WTC11 (cell line): Measurements from ENCODE around the gene TMED1. TPM values are rescaled to one million over a fixed set of nuclear protein-coding genes. Genes with fewer than 3 reads are reported as not detected.

Source experiments
- ATAC-seq: fragments of 200-7000 bp; cut with Tn5 transposase; 2 replicates; pipeline ENCODE4 v1.10.0; 2021; ENCODE audit warnings: mild to moderate bottlenecking, moderate library complexity
- CTCF ChIA-PET: fragments of 300-600 bp; sonication (Branson Sonifier 250); formaldehyde crosslinking; loops from one replicate; lab custom pipeline; 2021; ENCODE audit warnings: antibody characterized with exemption; lab: Charles Lee
- POLR2A ChIA-PET: fragments of 350-600 bp; sonication (Branson Sonifier 250); formaldehyde crosslinking; loops from one replicate; lab custom pipeline; 2021; ENCODE audit warnings: antibody characterized with exemption; lab: Charles Lee
- DNase-seq: peaks from one replicate; pipeline ENCODE4 v3.0.0; 2021; ENCODE audit warnings: low spot score
- H3K27ac Mint-ChIP-seq: 2 replicates; pipeline ENCODE4 v1.8.0; 2021; ENCODE audit warnings: mixed read lengths
- H3K27me3 Mint-ChIP-seq: 2 replicates; pipeline ENCODE4 v1.8.0; 2021; ENCODE audit warnings: low read depth, mild to moderate bottlenecking, moderate library complexity, mixed read lengths
- H3K36me3 Mint-ChIP-seq: 2 replicates; pipeline ENCODE4 v1.8.0; 2021; ENCODE audit warnings: mixed read lengths
- H3K4me1 Mint-ChIP-seq: 2 replicates; pipeline ENCODE4 v1.8.0; 2022; ENCODE audit warnings: mixed read lengths
- H3K4me3 Mint-ChIP-seq: 2 replicates; pipeline ENCODE4 v1.8.0; 2021; ENCODE audit warnings: mild to moderate bottlenecking, moderate library complexity, mixed read lengths
- H3K9me3 Mint-ChIP-seq: 2 replicates; pipeline ENCODE4 v1.8.0; 2021; ENCODE audit warnings: mixed read lengths
- CBFB ChIP-seq: sonication (generic); formaldehyde crosslinking; IDR thresholded peaks from 2 replicates; pipeline ENCODE4 v1.8.1; 2022; ENCODE audit warnings: mild to moderate bottlenecking, low read depth, missing genetic modification reagents
- ETV6 ChIP-seq: sonication (generic); formaldehyde crosslinking; IDR thresholded peaks from 2 replicates; pipeline ENCODE4 v1.8.1; 2022; ENCODE audit warnings: mild to moderate bottlenecking, missing genetic modification reagents
- FOXK1 ChIP-seq: sonication (generic); formaldehyde crosslinking; IDR thresholded peaks from 2 replicates; pipeline ENCODE4 v1.8.0; 2022; ENCODE audit warnings: mild to moderate bottlenecking, moderate library complexity, missing genetic modification reagents
- GTF2I ChIP-seq: fragments of 250-450 bp; sonication (Bioruptor Pico); conservative IDR thresholded peaks from 2 replicates; pipeline ENCODE4 v1.4.0; 2021; ENCODE audit warnings: mild to moderate bottlenecking
- JUN ChIP-seq: sonication (generic); formaldehyde crosslinking; IDR thresholded peaks from 2 replicates; pipeline ENCODE4 v1.8.0; 2023; ENCODE audit warnings: mild to moderate bottlenecking, missing genetic modification reagents
- NR1H2 ChIP-seq: sonication (generic); formaldehyde crosslinking; IDR thresholded peaks from 2 replicates; pipeline ENCODE4 v1.9.0; 2021; ENCODE audit warnings: mild to moderate bottlenecking, moderate library complexity, missing genetic modification reagents
- SOX15 ChIP-seq: fragments of 250-450 bp; sonication (Bioruptor Pico); IDR thresholded peaks from 2 replicates; pipeline ENCODE4 v1.9.0; 2021; ENCODE audit warnings: mild to moderate bottlenecking
- SP1 ChIP-seq: sonication (generic); formaldehyde crosslinking; conservative IDR thresholded peaks from 2 replicates; pipeline ENCODE4 v1.8.1; 2022; ENCODE audit warnings: missing genetic modification reagents
- ZBTB21 ChIP-seq: sonication (generic); formaldehyde crosslinking; IDR thresholded peaks from 2 replicates; pipeline ENCODE4 v1.8.1; 2023; ENCODE audit warnings: mild to moderate bottlenecking, missing genetic modification reagents, borderline replicate concordance
- ZNF423 ChIP-seq: fragments of 250-450 bp; sonication (Bioruptor Pico); IDR thresholded peaks from 2 replicates; pipeline ENCODE4 v2.1.2; 2022; ENCODE audit warnings: mild to moderate bottlenecking, moderate library complexity
- total RNA-seq: library from RNA; stranded (reverse); gene quantifications from 3 replicates; pipeline ENCODE4 v1.2.3, GENCODE V29; 2021
- TF ChIP-seq, protein P1 (sequence below): sonication (generic); formaldehyde crosslinking; IDR thresholded peaks from 2 replicates; pipeline ENCODE4 v1.8.1; 2023; ENCODE audit warnings: mild to moderate bottlenecking, missing genetic modification reagents, borderline replicate concordance
- TF ChIP-seq, protein P2 (sequence below): sonication (generic); formaldehyde crosslinking; IDR thresholded peaks from 2 replicates; pipeline ENCODE4 v1.8.0; 2023; ENCODE audit warnings: missing genetic modification reagents
- TF ChIP-seq, protein P3 (sequence below): sonication (generic); formaldehyde crosslinking; IDR thresholded peaks from 2 replicates; pipeline ENCODE4 v1.8.1; 2023; ENCODE audit warnings: mild to moderate bottlenecking, missing genetic modification reagents, moderate library complexity
- TF ChIP-seq, protein P4 (sequence below): fragments of 200-600 bp; IDR thresholded peaks from 2 replicates; pipeline ENCODE4 v1.8.0; 2022; ENCODE audit warnings: antibody characterized with exemption
- TF ChIP-seq, protein P5 (sequence below): fragments of 250-450 bp; sonication (Bioruptor Pico); IDR thresholded peaks from 2 replicates; pipeline ENCODE4 v1.9.0; 2021; ENCODE audit warnings: mild to moderate bottlenecking, borderline replicate concordance
- TF ChIP-seq, protein P6 (sequence below): sonication (generic); formaldehyde crosslinking; IDR thresholded peaks from 2 replicates; pipeline ENCODE4 v1.8.0; 2022; ENCODE audit warnings: mild to moderate bottlenecking, missing genetic modification reagents
- TF ChIP-seq, protein P7 (sequence below): sonication (generic); formaldehyde crosslinking; IDR thresholded peaks from 2 replicates; pipeline ENCODE4 v1.8.1; 2022; ENCODE audit warnings: missing genetic modification reagents, borderline replicate concordance

The TMED1 gene
- total RNA-seq, 1 experiment from 2014 or later, result 28.5 TPM

DNA sequence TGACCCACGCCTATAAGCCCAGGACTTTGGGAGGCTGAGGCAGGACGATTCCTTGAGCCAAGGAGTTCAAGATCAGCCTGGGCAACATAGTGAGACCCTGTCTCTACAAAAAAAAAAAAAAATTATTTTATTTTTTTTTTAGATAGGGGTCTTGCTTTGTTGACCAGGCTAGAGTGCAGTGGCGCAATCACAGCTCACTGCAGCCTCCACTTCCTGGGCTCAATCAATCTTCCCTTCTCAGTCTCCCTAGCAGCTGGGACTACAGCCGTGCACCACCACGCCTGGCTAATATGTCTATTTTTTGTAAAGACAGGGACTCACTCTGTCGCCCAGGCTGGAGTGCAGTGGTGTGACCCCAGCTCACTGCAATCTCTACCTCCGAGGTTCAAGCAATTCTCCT, 16.9 kb upstream of the TMED1 start (continued):
- TF ChIP-seq, protein P1, sequence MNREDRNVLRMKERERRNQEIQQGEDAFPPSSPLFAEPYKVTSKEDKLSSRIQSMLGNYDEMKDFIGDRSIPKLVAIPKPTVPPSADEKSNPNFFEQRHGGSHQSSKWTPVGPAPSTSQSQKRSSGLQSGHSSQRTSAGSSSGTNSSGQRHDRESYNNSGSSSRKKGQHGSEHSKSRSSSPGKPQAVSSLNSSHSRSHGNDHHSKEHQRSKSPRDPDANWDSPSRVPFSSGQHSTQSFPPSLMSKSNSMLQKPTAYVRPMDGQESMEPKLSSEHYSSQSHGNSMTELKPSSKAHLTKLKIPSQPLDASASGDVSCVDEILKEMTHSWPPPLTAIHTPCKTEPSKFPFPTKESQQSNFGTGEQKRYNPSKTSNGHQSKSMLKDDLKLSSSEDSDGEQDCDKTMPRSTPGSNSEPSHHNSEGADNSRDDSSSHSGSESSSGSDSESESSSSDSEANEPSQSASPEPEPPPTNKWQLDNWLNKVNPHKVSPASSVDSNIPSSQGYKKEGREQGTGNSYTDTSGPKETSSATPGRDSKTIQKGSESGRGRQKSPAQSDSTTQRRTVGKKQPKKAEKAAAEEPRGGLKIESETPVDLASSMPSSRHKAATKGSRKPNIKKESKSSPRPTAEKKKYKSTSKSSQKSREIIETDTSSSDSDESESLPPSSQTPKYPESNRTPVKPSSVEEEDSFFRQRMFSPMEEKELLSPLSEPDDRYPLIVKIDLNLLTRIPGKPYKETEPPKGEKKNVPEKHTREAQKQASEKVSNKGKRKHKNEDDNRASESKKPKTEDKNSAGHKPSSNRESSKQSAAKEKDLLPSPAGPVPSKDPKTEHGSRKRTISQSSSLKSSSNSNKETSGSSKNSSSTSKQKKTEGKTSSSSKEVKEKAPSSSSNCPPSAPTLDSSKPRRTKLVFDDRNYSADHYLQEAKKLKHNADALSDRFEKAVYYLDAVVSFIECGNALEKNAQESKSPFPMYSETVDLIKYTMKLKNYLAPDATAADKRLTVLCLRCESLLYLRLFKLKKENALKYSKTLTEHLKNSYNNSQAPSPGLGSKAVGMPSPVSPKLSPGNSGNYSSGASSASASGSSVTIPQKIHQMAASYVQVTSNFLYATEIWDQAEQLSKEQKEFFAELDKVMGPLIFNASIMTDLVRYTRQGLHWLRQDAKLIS (CRISPR knock-in tag), result no peak
- TF ChIP-seq, protein P2, sequence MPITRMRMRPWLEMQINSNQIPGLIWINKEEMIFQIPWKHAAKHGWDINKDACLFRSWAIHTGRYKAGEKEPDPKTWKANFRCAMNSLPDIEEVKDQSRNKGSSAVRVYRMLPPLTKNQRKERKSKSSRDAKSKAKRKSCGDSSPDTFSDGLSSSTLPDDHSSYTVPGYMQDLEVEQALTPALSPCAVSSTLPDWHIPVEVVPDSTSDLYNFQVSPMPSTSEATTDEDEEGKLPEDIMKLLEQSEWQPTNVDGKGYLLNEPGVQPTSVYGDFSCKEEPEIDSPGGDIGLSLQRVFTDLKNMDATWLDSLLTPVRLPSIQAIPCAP (CRISPR knock-in tag), result no peak
- no peak for TF ChIP-seq GTF2I
- TF ChIP-seq, protein P3, sequence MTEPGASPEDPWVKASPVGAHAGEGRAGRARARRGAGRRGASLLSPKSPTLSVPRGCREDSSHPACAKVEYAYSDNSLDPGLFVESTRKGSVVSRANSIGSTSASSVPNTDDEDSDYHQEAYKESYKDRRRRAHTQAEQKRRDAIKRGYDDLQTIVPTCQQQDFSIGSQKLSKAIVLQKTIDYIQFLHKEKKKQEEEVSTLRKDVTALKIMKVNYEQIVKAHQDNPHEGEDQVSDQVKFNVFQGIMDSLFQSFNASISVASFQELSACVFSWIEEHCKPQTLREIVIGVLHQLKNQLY (CRISPR knock-in tag), result no peak
- no peak for TF ChIP-seq CBFB (CRISPR knock-in tag)
- no peak for TF ChIP-seq JUN
- no peak for TF ChIP-seq ZBTB21 (CRISPR knock-in tag)
- no peak for TF ChIP-seq FOXK1 (CRISPR knock-in tag)
- TF ChIP-seq, protein P4, sequence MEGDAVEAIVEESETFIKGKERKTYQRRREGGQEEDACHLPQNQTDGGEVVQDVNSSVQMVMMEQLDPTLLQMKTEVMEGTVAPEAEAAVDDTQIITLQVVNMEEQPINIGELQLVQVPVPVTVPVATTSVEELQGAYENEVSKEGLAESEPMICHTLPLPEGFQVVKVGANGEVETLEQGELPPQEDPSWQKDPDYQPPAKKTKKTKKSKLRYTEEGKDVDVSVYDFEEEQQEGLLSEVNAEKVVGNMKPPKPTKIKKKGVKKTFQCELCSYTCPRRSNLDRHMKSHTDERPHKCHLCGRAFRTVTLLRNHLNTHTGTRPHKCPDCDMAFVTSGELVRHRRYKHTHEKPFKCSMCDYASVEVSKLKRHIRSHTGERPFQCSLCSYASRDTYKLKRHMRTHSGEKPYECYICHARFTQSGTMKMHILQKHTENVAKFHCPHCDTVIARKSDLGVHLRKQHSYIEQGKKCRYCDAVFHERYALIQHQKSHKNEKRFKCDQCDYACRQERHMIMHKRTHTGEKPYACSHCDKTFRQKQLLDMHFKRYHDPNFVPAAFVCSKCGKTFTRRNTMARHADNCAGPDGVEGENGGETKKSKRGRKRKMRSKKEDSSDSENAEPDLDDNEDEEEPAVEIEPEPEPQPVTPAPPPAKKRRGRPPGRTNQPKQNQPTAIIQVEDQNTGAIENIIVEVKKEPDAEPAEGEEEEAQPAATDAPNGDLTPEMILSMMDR, result no peak
- TF ChIP-seq ZNF423 (CRISPR knock-in tag), result no peak

DNA sequence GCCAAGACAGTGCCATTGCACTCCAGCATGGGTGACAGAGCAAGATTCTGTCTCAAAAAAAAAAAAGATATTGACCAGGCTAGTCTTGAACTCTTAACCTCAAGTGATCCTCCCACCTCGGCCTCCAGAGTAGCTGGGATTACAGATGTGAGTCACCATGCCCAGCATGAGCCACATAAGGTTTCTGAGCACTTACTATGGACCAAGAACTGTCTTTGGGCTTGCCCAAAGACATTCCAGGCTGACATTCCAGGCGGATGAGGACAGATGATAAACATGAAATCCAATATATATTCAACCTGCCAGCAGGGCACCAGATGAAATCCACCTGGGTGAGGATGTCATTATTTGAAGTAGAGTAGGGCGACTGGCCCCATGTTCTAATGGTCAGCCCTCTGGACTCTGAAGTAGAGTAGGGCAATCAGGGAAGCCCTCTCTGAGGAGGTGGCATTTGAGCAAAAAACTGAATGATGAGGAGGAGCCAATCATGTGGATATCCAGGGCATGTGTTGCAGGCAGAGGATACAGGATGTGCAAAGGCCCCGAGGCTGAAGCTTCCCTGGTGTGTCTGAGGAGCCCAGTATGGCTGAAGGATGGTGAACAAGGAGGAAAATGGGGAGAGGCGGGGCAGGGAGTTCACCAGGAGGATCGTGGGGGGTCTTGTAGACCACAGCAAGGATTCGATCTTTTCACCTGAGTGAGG, 16.2 kb upstream of the TMED1 start:
- Mint-ChIP-seq H3K36me3 (no peaks in the 10 kb centered on the region), H3K27me3 (peaks cover 29% of the 10 kb centered on the region), H3K9me3 (peaks cover 5% of the 10 kb centered on the region; the same call in 1 of the 2 replicates), H3K27ac (no peak overlapping the region), H3K4me1 (no peaks in the 10 kb centered on the region), H3K4me3 (no peak overlapping the region)
- CTCF ChIA-PET, result interaction anchor here (1.5 to 4.4 kb wide), 4 partner anchors 9 to 18 kb away, joined by 7 to 75 read pairs (median 10); no protein-coding TSS in a partner anchor
- DNase-seq, result no peak
- no peak for ATAC-seq
- POLR2A ChIA-PET, result no interaction called here
- TF ChIP-seq ETV6 (CRISPR knock-in tag), result no peak
- TF ChIP-seq NR1H2 (CRISPR knock-in tag), result no peak
- TF ChIP-seq ZBTB21 (CRISPR knock-in tag), result no peak
- TF ChIP-seq SOX15 (CRISPR knock-in tag), result no peak
- no peak for TF ChIP-seq CBFB (CRISPR knock-in tag)
- TF ChIP-seq, protein P5, sequence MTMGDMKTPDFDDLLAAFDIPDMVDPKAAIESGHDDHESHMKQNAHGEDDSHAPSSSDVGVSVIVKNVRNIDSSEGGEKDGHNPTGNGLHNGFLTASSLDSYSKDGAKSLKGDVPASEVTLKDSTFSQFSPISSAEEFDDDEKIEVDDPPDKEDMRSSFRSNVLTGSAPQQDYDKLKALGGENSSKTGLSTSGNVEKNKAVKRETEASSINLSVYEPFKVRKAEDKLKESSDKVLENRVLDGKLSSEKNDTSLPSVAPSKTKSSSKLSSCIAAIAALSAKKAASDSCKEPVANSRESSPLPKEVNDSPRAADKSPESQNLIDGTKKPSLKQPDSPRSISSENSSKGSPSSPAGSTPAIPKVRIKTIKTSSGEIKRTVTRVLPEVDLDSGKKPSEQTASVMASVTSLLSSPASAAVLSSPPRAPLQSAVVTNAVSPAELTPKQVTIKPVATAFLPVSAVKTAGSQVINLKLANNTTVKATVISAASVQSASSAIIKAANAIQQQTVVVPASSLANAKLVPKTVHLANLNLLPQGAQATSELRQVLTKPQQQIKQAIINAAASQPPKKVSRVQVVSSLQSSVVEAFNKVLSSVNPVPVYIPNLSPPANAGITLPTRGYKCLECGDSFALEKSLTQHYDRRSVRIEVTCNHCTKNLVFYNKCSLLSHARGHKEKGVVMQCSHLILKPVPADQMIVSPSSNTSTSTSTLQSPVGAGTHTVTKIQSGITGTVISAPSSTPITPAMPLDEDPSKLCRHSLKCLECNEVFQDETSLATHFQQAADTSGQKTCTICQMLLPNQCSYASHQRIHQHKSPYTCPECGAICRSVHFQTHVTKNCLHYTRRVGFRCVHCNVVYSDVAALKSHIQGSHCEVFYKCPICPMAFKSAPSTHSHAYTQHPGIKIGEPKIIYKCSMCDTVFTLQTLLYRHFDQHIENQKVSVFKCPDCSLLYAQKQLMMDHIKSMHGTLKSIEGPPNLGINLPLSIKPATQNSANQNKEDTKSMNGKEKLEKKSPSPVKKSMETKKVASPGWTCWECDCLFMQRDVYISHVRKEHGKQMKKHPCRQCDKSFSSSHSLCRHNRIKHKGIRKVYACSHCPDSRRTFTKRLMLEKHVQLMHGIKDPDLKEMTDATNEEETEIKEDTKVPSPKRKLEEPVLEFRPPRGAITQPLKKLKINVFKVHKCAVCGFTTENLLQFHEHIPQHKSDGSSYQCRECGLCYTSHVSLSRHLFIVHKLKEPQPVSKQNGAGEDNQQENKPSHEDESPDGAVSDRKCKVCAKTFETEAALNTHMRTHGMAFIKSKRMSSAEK (CRISPR knock-in tag), result no peak
- TF ChIP-seq SP1 (CRISPR knock-in tag), result no peak
- TF ChIP-seq, protein P6, sequence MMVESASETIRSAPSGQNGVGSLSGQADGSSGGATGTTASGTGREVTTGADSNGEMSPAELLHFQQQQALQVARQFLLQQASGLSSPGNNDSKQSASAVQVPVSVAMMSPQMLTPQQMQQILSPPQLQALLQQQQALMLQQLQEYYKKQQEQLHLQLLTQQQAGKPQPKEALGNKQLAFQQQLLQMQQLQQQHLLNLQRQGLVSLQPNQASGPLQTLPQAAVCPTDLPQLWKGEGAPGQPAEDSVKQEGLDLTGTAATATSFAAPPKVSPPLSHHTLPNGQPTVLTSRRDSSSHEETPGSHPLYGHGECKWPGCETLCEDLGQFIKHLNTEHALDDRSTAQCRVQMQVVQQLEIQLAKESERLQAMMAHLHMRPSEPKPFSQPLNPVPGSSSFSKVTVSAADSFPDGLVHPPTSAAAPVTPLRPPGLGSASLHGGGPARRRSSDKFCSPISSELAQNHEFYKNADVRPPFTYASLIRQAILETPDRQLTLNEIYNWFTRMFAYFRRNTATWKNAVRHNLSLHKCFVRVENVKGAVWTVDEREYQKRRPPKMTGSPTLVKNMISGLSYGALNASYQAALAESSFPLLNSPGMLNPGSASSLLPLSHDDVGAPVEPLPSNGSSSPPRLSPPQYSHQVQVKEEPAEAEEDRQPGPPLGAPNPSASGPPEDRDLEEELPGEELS (CRISPR knock-in tag), result no peak
- TF ChIP-seq, protein P7, sequence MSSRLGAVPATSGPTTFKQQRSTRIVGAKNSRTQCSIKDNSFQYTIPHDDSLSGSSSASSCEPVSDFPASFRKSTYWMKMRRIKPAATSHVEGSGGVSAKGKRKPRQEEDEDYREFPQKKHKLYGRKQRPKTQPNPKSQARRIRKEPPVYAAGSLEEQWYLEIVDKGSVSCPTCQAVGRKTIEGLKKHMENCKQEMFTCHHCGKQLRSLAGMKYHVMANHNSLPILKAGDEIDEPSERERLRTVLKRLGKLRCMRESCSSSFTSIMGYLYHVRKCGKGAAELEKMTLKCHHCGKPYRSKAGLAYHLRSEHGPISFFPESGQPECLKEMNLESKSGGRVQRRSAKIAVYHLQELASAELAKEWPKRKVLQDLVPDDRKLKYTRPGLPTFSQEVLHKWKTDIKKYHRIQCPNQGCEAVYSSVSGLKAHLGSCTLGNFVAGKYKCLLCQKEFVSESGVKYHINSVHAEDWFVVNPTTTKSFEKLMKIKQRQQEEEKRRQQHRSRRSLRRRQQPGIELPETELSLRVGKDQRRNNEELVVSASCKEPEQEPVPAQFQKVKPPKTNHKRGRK (CRISPR knock-in tag), result no peak
